SKM-1 treated with dmso at 0.1 percent for 144 hours (cell line): ENCODE data around the gene RNFT2.

Source experiments
- DNase-seq: peaks from one replicate; lab custom pipeline; 2025; ENCODE audit not compliant: unreplicated experiment; lab: John Stamatoyannopoulos, UW

The RNFT2 gene

DNA sequence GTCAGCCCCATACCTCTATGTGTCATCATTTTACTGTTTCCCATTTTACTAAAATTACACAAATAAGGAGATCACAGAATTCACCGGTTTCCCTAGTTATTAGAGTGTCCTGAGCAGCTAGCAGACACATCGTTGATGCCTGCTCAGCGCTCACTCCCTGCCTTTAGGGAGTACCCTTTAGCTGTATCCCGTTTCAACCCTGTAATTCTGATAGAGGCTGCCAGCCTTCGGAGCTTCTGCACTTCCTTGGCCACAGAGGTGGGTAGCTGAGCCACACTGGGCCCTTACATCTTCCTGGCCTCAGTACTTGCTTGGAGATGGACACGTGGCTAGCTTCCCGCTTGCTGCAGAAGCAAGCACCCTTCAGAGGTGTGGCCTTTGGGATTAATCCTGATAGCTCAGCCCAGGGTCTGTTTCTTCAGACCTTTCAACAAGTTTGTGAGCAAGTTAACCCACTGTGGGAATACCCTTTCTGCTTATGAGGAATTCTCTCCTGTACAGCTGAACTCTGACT, 158.4 kb downstream of the RNFT2 start:
- no peak for DNase-seq

DNA sequence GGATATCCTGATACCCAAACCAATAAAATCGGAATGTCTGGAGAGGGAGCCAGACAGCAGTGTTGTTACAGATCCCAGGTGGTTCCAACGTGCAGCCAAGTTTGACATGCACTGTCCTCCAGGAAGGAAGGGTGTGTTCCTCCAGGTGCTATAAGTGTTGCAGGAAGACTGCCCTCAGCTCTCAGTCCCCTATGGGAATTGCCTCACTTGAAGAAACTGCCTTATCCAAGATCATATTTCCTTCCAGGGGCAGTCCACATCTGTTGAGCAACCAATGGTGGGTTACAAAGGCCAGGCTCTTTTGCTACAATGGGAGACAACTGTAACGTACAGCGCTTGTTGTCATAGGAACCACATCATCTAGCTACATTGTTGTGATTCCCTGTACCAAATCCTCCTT, 159.4 kb downstream of the RNFT2 start:
- DNase-seq = no peak

DNA sequence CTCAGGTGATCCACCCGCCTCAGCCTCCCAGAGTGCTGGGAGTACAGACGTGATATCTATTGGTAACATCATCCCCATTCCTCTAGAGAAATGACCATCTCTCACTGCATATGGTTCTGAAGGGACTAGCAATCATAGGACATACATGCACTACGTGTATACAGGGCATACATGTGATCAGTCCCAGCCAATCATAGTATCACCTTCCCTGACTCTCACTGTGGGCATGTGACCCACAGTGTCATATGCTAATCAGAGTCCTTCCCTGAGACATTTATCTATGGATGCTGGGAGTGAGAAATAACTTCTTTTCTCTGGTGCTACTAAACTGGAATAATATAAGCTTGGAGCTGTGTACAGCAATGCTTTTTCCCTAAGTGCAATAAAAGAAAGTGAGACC, 160.6 kb downstream of the RNFT2 start:
- no peak for DNase-seq

DNA sequence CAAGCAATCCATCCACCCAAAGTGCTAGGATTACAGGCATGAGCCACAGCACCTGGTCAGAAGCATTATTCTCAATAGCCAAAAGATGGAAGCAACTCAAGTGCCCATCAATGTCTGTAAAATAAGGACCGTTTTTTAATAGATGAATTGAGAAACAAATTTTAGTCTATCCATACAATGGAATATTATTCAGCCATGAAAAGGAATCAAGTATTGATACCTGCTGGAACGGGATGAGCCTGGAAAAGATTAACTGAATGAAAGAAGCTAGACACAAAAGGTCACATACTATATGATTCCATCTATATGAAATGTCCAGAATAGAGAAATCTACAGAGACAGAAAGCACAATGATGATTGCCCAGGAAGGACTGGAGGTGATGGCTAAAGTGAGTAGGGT, 163.5 kb downstream of the RNFT2 start:
- no peak for DNase-seq
